HG03097 (cell line): Measurements from ENCODE around the gene MCMBP.
"Not testable (repeated sequence)": the region's sequence is repeated elsewhere in the genome, so short reads cannot be mapped to it uniquely, and the experiment has no call there.

Source experiments
- ATAC-seq: cut with Tn5 transposase; IDR thresholded peaks from one replicate; pipeline ENCODE4 v1.9.1; 2021; ENCODE audit not compliant: unreplicated experiment, low FRiP score

Gene MCMBP

DNA sequence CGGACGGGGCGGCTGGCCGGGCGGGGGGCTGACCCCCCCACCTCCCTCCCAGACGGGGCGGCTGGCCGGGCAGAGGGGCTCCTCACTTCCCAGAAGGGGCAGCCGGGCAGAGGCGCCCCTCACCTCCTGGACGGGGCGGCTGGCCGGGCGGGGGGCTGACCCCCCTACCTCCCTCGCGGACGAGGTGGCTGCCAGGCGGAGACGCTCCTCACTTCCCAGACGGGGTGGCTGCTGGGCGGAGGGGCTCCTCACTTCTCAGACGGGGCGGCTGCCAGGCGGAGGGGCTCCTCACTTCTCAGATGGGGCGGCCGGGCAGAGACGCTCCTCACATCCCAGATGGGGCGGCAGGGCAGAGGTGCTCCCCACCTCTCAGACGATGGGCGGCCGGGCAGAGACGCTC is 77.5 kb downstream of the MCMBP start:
- not testable (repeated sequence) for ATAC-seq

- no peak for ATAC-seq
These were observed 86.4 kb downstream of the MCMBP start for GRCh38 chr10:119786117-119786769.

- no peak for ATAC-seq
These were observed 88.1 kb downstream of the MCMBP start for GRCh38 chr10:119784340-119785067.

GRCh38 chr10:119783665-119784027 is 89.0 kb downstream of the MCMBP start:
- no peak for ATAC-seq

DNA sequence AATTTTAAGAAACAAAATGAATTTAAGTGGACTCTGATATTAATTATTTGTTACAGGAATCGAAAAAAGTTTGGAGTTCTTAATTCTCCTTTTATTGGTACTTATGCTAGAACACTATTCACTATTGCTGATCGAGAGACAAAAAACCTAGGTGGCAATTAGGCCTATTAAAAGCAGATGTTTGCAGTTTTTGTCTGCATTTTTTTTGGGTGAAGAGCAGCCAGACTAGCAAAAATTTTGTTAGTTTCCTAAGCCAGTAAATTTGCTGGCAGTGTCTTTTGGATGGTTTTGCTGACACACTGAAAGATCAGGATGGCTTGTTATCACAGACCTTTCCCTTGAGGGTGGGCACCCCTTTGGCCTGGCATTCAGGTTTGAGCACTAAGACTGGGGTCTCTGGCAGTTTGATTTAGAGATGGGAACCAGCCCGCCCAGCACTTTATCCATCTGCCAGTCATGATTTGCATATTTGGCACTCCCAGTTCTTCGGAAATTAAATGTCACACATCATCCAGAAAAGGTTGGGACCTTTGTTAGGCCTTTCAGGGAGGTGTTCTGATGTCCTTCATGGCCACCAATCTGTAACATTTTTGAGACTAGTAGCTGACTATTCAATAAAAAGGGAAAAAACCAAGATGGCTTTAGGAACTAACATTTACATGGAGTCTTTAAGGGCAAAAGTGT is 89.5 kb downstream of the MCMBP start:
- ATAC-seq = no peak

GRCh38 chr10:119781498-119781897 is 91.1 kb downstream of the MCMBP start:
- ATAC-seq = no peak

GRCh38 chr10:119780879-119781480 is 91.7 kb downstream of the MCMBP start:
- ATAC-seq = no peak
